Activated CD4-positive, alpha-beta T cell treated with anti-CD3 and anti-CD28 coated beads, Interleukin-10, Interleukin-2, amounts not matched to agents 100 ng/mL and 50 ng/mL, durations not matched to agents 16 hours and 8 hours (primary cell): ENCODE measurements around the gene PPP1R3F.
A peak's percentile ranks its signal among the peaks of the same experiment; 100 is the strongest.
"Not testable (repeated sequence)": the region's sequence is repeated elsewhere in the genome, so short reads cannot be mapped to it uniquely, and the experiment has no call there.

Experiments used
- DNase-seq: peaks from one replicate; pipeline ENCODE4 v3.0.0-alpha.2; 2020

The PPP1R3F gene

GRCh38 chrX:49276207-49276606 lies 6.6 kb downstream of the PPP1R3F start:
- DNase-seq: no peak

GRCh38 chrX:49276671-49277534 lies 7.3 kb downstream of the PPP1R3F start:
- peak; percentile 29 for DNase-seq

GRCh38 chrX:49277535-49277830 lies 7.9 kb downstream of the PPP1R3F start:
- peak; percentile 42 for DNase-seq

- DNase-seq: no peak
Measured at GRCh38 chrX:49278081-49278480, 8.5 kb downstream of the PPP1R3F start.

GRCh38 chrX:49282647-49283011 lies 13.0 kb downstream of the PPP1R3F start:
- DNase-seq: no peak

GRCh38 chrX:49284212-49284611 lies 14.6 kb downstream of the PPP1R3F start:
- no peak for DNase-seq

GRCh38 chrX:49286136-49286535 lies 16.5 kb downstream of the PPP1R3F start:
- DNase-seq: no peak

GRCh38 chrX:49286581-49286980 lies 17.0 kb downstream of the PPP1R3F start:
- DNase-seq: no peak

GRCh38 chrX:49287665-49288064 lies 18.1 kb downstream of the PPP1R3F start:
- DNase-seq: no peak

- DNase-seq: no peak
Measured at GRCh38 chrX:49290215-49290614, 20.6 kb downstream of the PPP1R3F start.

- peak; percentile 77 for DNase-seq
Measured at GRCh38 chrX:49291615-49292337, 22.2 kb downstream of the PPP1R3F start.

- DNase-seq: no peak
Measured at GRCh38 chrX:49292400-49293362, 23.1 kb downstream of the PPP1R3F start.

- DNase-seq: not testable (repeated sequence)
Measured at GRCh38 chrX:49299293-49299692, 29.7 kb downstream of the PPP1R3F start.

- no peak for DNase-seq
Measured at GRCh38 chrX:49300703-49301102, 31.1 kb downstream of the PPP1R3F start.

- DNase-seq: no peak
Measured at GRCh38 chrX:49303346-49303745, 33.8 kb downstream of the PPP1R3F start, which contains the start of gene GAGE10. Gene GAGE10, plus strand, starts transcription at chrX:49303646. Its CDS starts 1,214 bp downstream, at chrX:49304860.

GRCh38 chrX:49307775-49308174 lies 38.2 kb downstream of the PPP1R3F start:
- DNase-seq: not testable (repeated sequence)

- peak; percentile 31 for DNase-seq
Measured at GRCh38 chrX:49308604-49309269, 39.1 kb downstream of the PPP1R3F start.

GRCh38 chrX:49309401-49309981 lies 39.9 kb downstream of the PPP1R3F start:
- peak; percentile 14 for DNase-seq

GRCh38 chrX:49310371-49310770 lies 40.8 kb downstream of the PPP1R3F start:
- DNase-seq: no peak

GRCh38 chrX:49312176-49312575 lies 42.6 kb downstream of the PPP1R3F start:
- no peak for DNase-seq

- DNase-seq: no peak
Measured at GRCh38 chrX:49316085-49316484, 46.5 kb downstream of the PPP1R3F start.

- not testable (repeated sequence) for DNase-seq
Measured at GRCh38 chrX:49321737-49322136, 52.1 kb downstream of the PPP1R3F start, which contains the start of gene GAGE12J. Gene GAGE12J, plus strand, starts transcription at chrX:49322037. Its CDS starts 1,157 bp downstream, at chrX:49323194.
